ENCODE measurements around the gene GRAMD1B. TPM values are rescaled to one million over a fixed set of nuclear protein-coding genes. Genes with fewer than 3 reads are reported as not detected.

The GRAMD1B gene
- total and polyA plus RNA-seq, 4 donors: 0.29 to 2.6 (median 1.3) TPM

DNA sequence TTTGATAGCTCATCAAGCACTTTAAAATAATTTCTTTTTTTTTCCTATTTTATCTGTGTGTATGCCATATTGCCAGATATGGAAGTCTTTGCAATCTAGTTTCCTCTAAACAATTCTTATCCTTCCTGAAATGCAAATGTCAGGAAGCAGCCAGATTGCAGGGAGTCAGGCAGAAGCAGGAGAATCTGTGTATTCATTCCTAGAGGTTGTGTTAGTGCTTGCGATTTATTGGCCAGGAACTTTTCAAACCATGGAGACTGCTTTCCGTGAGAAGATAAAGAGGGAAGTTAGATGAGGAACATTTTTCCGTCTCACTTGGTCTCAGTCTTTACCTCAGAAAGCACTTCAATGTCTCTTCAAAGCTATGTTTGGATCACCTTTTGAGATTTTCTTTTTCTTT, 91.9 kb downstream of the GRAMD1B start:
- H3K27ac ChIP-seq (ENCODE audit: low read depth in 1 of 2, low read length in 2 of 2): no peak overlapping the region
- no peak overlapping the region for H3K9ac ChIP-seq (ENCODE audit: low read depth in 1 of 2, low read length in 2 of 2)
- peaks cover 0 to 12% (median 0%) of the 10 kb centered on the region in 4 donors for H3K27me3 ChIP-seq (ENCODE audit: control insufficient read depth in 4 of 4, insufficient read depth in 4 of 4, low read length in 3 of 4)
- no peak for DNase-seq (ENCODE audit: low spot score)
- H3K36me3 ChIP-seq (ENCODE audit: control insufficient read depth in 4 of 4, insufficient read depth in 3 of 4, low read depth in 1 of 4, low read length in 3 of 4): no peaks in the 10 kb centered on the region
- TF ChIP-seq RAD21 (IDR thresholded peaks at IDR 0.05): no peak
- peak; percentile 26 for TF ChIP-seq NR2F2 (IDR thresholded peaks at IDR 0.05)
- TF ChIP-seq FOXA1 (IDR thresholded peaks at IDR 0.05): no peak
- H3K4me1 ChIP-seq (ENCODE audit: control insufficient read depth in 4 of 4, insufficient read depth in 4 of 4, low read length in 3 of 4): peaks cover 0 to 7% (median 2%) of the 10 kb centered on the region in 4 donors
- 71% methylated on average over 3 of the region's 3 CpGs for WGBS
- no peak overlapping the region for H3K4me3 ChIP-seq (ENCODE audit: low read depth in 1 of 3, low read length in 3 of 3)
- no peaks in the 10 kb centered on the region for H3K9me3 ChIP-seq (ENCODE audit: control insufficient read depth in 4 of 4, low read length in 3 of 4)

DNA sequence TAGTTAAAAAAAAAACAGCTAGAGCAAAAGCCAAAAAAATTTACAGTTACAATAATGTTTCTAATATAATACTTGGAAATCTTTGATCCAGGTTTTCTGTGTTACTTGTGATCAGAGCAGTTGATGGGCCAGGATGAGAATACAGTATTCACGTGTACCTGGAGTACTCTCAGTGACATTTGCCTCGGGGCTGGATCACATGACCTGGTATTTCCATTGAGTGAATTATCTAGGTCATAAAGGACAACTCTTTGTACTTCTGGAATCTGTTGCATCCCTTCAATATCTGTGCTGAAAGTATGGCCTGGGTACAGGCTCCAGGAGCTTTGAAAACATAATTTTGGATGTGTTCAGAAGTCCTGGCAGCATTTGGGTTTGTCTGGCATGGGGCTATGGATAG, 93.5 kb downstream of the GRAMD1B start:
- H3K27ac ChIP-seq (ENCODE audit: low read depth in 1 of 2, low read length in 2 of 2): no peak overlapping the region
- peaks cover 0 to 7% (median 2%) of the 10 kb centered on the region in 4 donors for H3K4me1 ChIP-seq (ENCODE audit: control insufficient read depth in 4 of 4, insufficient read depth in 4 of 4, low read length in 3 of 4)
- no peak for DNase-seq (ENCODE audit: low spot score)
- H3K9ac ChIP-seq (ENCODE audit: low read depth in 1 of 2, low read length in 2 of 2): no peak overlapping the region
- no peaks in the 10 kb centered on the region for H3K36me3 ChIP-seq (ENCODE audit: control insufficient read depth in 4 of 4, insufficient read depth in 3 of 4, low read depth in 1 of 4, low read length in 3 of 4)
- H3K4me3 ChIP-seq (ENCODE audit: low read depth in 1 of 3, low read length in 3 of 3): no peak overlapping the region
- TF ChIP-seq FOXA2 (IDR thresholded peaks at IDR 0.05): no peak
- no peak for TF ChIP-seq YY1 (IDR thresholded peaks at IDR 0.05)
- TF ChIP-seq, protein P1, sequence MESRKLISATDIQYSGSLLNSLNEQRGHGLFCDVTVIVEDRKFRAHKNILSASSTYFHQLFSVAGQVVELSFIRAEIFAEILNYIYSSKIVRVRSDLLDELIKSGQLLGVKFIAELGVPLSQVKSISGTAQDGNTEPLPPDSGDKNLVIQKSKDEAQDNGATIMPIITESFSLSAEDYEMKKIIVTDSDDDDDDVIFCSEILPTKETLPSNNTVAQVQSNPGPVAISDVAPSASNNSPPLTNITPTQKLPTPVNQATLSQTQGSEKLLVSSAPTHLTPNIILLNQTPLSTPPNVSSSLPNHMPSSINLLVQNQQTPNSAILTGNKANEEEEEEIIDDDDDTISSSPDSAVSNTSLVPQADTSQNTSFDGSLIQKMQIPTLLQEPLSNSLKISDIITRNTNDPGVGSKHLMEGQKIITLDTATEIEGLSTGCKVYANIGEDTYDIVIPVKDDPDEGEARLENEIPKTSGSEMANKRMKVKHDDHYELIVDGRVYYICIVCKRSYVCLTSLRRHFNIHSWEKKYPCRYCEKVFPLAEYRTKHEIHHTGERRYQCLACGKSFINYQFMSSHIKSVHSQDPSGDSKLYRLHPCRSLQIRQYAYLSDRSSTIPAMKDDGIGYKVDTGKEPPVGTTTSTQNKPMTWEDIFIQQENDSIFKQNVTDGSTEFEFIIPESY (IDR thresholded peaks at IDR 0.05): no peak
- no peak for TF ChIP-seq HNF4A (conservative IDR thresholded peaks at IDR 0.05)
- TF ChIP-seq, protein P2, sequence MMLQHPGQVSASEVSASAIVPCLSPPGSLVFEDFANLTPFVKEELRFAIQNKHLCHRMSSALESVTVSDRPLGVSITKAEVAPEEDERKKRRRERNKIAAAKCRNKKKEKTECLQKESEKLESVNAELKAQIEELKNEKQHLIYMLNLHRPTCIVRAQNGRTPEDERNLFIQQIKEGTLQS (IDR thresholded peaks at IDR 0.05): no peak
- TF ChIP-seq EGR1 (IDR thresholded peaks at IDR 0.05; ENCODE audit: low read depth in 2 of 2): no peak
- TF ChIP-seq RXRA (IDR thresholded peaks at IDR 0.05): no peak
- TF ChIP-seq HNF4G (IDR thresholded peaks at IDR 0.05): no peak
- TF ChIP-seq RAD21 (IDR thresholded peaks at IDR 0.05): no peak
- no peak for TF ChIP-seq FOXA1 (IDR thresholded peaks at IDR 0.05)
- TF ChIP-seq, protein P3, sequence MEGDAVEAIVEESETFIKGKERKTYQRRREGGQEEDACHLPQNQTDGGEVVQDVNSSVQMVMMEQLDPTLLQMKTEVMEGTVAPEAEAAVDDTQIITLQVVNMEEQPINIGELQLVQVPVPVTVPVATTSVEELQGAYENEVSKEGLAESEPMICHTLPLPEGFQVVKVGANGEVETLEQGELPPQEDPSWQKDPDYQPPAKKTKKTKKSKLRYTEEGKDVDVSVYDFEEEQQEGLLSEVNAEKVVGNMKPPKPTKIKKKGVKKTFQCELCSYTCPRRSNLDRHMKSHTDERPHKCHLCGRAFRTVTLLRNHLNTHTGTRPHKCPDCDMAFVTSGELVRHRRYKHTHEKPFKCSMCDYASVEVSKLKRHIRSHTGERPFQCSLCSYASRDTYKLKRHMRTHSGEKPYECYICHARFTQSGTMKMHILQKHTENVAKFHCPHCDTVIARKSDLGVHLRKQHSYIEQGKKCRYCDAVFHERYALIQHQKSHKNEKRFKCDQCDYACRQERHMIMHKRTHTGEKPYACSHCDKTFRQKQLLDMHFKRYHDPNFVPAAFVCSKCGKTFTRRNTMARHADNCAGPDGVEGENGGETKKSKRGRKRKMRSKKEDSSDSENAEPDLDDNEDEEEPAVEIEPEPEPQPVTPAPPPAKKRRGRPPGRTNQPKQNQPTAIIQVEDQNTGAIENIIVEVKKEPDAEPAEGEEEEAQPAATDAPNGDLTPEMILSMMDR (IDR thresholded peaks at IDR 0.05; ENCODE audit: low read depth, low read length, missing input control): no peak
- TF ChIP-seq JUND (IDR thresholded peaks at IDR 0.05): no peak
- TF ChIP-seq SP1 (IDR thresholded peaks at IDR 0.05): no peak
- no peak for TF ChIP-seq TAF1 (conservative IDR thresholded peaks at IDR 0.05)
- TF ChIP-seq, protein P4, sequence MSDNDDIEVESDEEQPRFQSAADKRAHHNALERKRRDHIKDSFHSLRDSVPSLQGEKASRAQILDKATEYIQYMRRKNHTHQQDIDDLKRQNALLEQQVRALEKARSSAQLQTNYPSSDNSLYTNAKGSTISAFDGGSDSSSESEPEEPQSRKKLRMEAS (IDR thresholded peaks at IDR 0.05): no peak
- TF ChIP-seq, protein P5, sequence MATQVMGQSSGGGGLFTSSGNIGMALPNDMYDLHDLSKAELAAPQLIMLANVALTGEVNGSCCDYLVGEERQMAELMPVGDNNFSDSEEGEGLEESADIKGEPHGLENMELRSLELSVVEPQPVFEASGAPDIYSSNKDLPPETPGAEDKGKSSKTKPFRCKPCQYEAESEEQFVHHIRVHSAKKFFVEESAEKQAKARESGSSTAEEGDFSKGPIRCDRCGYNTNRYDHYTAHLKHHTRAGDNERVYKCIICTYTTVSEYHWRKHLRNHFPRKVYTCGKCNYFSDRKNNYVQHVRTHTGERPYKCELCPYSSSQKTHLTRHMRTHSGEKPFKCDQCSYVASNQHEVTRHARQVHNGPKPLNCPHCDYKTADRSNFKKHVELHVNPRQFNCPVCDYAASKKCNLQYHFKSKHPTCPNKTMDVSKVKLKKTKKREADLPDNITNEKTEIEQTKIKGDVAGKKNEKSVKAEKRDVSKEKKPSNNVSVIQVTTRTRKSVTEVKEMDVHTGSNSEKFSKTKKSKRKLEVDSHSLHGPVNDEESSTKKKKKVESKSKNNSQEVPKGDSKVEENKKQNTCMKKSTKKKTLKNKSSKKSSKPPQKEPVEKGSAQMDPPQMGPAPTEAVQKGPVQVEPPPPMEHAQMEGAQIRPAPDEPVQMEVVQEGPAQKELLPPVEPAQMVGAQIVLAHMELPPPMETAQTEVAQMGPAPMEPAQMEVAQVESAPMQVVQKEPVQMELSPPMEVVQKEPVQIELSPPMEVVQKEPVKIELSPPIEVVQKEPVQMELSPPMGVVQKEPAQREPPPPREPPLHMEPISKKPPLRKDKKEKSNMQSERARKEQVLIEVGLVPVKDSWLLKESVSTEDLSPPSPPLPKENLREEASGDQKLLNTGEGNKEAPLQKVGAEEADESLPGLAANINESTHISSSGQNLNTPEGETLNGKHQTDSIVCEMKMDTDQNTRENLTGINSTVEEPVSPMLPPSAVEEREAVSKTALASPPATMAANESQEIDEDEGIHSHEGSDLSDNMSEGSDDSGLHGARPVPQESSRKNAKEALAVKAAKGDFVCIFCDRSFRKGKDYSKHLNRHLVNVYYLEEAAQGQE (IDR thresholded peaks at IDR 0.05): no peak
- no peaks in the 10 kb centered on the region for H3K9me3 ChIP-seq (ENCODE audit: control insufficient read depth in 4 of 4, low read length in 3 of 4)
- peaks cover 0 to 12% (median 0%) of the 10 kb centered on the region in 4 donors for H3K27me3 ChIP-seq (ENCODE audit: control insufficient read depth in 4 of 4, insufficient read depth in 4 of 4, low read length in 3 of 4)
- WGBS: 68% methylated on average over 2 of the region's 2 CpGs

All from liver (tissue), 9 donors.